COLO829 (cell line): Measurements from ENCODE around the gene RAC3.

Experiments used
- DNase-seq: peaks from one replicate; pipeline ENCODE4 v3.0.0; 2012; ENCODE audit warnings: low spot score

The RAC3 gene

GRCh38 chr17:82056729-82057621 is 25.5 kb downstream of the RAC3 start:
- no peak for DNase-seq

- no peak for DNase-seq
These were observed 26.9 kb downstream of the RAC3 start for GRCh38 chr17:82058230-82058854.

DNA sequence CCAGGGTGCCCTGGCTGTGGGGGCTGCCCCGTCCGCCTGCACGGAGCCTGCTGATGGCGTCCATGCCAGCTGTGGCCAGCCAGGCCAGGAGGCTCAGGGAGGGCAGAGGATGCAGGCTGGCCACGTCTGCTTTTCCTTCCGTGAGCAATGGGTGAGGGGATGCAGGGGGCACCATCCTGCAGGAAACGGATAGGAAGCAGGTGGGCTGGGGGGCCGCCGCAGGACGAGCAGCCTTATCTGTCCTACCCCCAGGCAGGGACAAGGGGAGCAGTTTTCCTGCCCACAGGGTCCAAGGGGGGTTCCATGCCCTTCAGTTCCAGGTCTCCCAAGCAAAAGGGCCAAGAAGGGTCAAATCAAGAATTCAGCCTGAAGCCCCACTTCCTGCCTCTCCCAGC is 27.4 kb downstream of the RAC3 start:
- no peak for DNase-seq

DNA sequence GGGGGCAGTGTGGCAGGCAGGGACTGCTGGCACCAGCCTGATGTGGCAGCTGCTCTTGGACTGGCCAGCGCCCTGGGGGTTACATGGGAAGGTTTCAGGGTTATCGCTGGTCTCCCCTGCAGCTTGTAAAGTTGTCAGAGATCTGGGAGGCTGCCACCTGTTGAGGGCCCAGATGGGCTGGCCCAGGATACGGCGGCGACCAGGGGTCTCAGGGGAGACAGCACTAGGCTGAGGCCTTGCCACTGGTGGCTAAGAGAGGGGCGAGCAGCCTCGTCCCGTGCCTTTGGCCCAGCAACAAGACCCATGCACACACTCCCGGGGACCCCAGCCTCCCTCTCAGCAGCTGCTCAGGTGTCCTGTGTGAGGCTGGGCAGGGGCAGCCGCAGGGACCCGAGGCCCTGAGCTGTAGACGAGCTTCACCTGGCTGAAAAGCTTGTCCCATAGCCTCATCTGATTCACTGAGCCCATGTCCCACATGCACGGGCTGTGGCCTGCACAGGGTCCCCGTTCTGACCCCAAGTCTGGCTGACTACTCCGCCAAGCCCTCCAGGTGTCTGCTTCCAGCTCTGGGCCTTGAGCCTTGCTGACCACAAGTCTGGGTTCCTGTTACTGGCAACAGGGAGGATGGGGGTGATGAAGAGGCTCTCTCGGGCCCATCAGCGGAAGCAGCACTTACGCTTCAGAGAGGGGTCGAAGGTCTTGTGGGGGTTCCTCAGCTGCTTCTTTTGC is 28.0 kb downstream of the RAC3 start:
- DNase-seq = no peak

DNA sequence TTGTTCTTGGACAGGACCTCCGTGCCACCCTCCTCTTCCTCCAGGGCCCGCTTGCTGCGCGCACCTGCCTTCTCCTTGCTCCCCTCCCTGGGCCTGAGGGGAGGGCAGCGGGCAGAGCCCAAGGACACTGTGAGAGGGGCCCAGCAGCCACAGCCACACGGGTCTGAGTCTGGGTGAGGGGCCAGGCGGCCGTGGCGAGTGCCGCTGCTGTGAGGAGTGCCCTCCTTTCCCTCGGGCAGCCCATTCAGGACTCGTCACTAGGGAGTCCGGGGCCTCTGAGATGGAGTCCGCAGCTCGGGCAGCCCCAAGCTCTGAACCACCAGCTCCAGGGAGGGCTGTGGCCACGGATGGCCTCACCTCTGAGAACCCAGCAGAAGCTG is 28.5 kb downstream of the RAC3 start:
- no peak for DNase-seq

- no peak for DNase-seq
These were observed 29.1 kb downstream of the RAC3 start for GRCh38 chr17:82060614-82061013.

- DNase-seq = no peak
These were observed 29.8 kb downstream of the RAC3 start for GRCh38 chr17:82061047-82061925.

DNA sequence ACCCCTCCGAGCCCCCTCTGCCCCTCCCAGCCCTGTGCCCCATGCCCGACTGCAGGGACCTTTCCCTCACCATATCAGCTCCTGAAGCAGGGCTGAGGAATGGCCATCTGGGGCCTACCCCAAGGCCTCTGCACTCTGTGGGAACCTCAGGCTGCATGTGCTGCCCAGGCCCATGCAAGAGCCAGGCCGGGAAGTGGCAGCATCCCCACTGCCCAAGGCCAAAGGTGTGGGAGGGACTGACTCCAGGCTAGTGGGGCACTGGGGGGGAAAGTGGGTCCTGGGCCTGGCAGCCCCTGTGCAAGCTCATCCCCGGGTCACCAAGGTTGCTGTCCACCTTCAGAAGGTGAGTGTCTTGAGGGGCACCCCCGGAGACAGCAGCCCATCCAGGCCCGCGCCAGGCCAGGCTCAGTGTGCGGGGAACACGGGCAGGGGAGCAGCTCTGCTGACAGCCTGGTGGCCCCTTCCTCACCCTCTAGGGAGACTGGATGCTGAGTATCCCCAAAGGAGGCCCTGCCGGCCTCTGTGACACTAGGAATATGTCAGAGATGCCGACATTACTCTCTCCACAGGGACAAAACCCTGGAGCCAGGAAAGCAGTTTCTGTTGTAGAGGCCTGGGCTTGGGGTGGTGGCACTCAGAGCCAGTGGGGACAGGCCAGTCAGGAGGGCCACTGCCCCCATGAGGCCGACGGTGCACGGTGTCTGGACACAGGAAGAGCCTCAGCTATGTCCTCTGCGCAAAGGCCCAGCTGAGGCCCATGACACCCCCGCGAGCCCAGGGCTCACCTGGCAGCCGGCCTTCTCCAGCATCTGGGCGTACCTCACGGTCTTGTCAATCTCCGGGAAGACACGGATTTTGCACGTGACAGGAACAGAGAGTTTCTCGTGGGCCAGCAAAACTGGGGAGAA is 30.9 kb downstream of the RAC3 start:
- no peak for DNase-seq

GRCh38 chr17:82062984-82063368 is 31.5 kb downstream of the RAC3 start:
- DNase-seq = no peak

DNA sequence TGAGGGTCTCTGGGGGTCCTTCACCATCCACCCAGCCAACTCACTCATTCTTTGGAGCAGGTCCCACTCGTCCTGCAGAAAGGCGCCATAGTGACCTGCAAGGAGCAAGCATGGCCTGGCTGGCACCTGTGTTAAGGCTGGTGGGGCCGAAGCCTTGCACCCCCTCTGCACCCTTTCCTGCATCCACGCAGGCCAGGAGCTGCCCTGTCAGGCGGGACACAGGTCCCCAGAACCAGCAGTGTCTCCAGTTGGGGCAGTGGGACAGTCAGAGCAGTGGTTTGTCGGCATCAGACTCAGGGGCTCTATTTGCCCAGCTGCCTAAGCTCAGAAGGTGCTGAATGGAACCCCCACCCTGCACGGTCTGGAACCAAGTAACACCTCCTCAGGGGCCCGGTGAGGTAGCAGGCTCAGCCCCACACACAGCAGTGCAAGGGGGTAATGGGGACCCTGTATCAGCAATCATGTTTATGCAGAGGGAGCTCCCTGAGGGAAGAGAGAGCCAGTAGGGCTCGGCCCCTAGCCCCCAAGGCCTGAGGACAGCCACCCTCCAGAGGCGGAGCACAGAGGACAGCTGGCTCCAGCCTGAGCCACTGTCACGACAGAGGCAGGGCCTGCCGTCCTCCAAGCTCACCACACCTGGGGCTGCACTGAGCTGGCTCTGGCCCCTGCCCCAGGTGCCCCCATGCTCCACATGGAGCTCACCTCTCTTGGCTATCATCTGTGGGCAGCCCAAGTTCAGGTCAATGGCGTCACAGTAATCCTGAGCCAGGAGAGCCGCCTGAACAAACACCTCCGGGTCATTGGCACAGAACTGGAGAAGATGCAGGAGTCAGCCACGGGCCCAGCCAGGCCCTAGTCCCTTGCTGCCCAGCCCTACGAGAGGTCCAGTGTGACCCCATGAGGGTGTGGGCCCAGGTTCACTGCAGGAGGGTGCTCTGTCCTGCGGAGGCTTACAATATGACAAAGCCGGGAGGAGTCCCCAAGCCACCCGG is 32.2 kb downstream of the RAC3 start:
- DNase-seq = no peak

- DNase-seq = peak; percentile 14
These were observed 33.1 kb downstream of the RAC3 start for GRCh38 chr17:82064433-82065192.

DNA sequence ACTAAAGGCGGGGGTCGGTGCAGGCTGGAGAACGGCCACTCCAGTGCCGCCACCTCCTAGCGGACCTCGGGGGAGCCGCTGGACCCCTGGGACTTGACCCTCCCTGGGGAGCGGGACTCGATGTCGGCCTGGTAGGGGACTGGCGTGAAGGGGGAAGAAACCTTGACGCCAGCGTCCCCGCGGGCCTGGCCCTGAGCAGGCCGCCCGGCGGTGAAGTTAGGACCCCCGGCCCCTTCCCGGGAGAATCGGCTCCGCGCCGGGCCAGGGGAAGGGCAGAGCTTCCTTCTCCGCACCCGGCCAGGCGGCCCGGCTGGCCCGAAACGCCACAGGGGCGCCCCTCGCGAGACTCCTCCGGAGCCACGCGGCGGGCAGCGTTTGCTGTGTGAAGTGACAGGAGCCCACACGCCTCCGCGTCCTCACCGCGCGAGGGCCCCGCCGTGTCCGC is 33.7 kb downstream of the RAC3 start:
- peak; percentile 26 for DNase-seq

- DNase-seq = peak; percentile 66
These were observed 34.3 kb downstream of the RAC3 start, which contains the start of gene DUS1L for GRCh38 chr17:82065638-82066303. Gene DUS1L, minus strand, starts transcription at chr17:82065804. Its CDS starts 745 bp downstream, at chr17:82065059.

DNA sequence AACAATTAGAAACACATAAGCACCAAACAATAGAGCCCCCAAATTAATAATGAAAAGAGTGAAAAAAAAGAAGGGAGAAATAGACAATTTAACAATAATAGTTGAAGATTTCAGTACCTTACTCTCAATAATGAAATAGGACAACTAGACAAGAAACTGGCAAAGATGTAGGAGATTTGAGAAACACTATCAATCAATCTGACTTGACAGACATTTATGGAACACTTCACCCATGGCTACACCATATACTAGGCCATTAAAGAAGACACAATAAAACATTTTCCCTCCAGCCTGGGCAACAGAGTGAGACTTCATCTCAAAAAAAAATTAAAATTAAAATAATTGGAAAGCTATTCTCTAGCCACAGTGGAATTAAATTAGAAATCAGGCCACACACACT is 39.1 kb downstream of the RAC3 start:
- no peak for DNase-seq

- no peak for DNase-seq
These were observed 41.3 kb downstream of the RAC3 start for GRCh38 chr17:82072827-82073226.

GRCh38 chr17:82073446-82073845 is 42.0 kb downstream of the RAC3 start:
- DNase-seq = no peak

GRCh38 chr17:82076018-82076784 is 44.7 kb downstream of the RAC3 start:
- DNase-seq = no peak
